Keratinocyte (primary cell): ENCODE data around the gene DNASE1. TPM values are rescaled to one million over a fixed set of nuclear protein-coding genes. Genes with fewer than 3 reads are reported as not detected.

Experiments
- DNase-seq: peaks from one replicate; pipeline ENCODE4 v3.0.0-alpha.2; 2011; ENCODE audit warnings: low read depth, missing footprints, low spot score
- FAIRE-seq: peaks from 2 replicates; lab custom pipeline; 2011; peaks lifted over from hg19 to GRCh38; lab: Jason Lieb, UNC
- H2AFZ ChIP-seq: 2 replicates; pipeline ENCODE4 v1.6.0; 2012; ENCODE audit warnings: low read length, control low read depth, inconsistent platforms; ENCODE audit not compliant: control insufficient read depth
- H3K27ac ChIP-seq: 2 replicates; pipeline ENCODE4 v1.5.1; 2011; ENCODE audit warnings: low read length; ENCODE audit not compliant: control insufficient read depth, insufficient read depth
- H3K27me3 ChIP-seq: 3 replicates; pipeline ENCODE4 v1.6.0; 2011; ENCODE audit warnings: low read length; ENCODE audit not compliant: control insufficient read depth, insufficient read depth; ENCODE audit errors: extremely low read depth
- H3K36me3 ChIP-seq, 2 experiments: 2 replicates in 1 of 2; 3 replicates in 1 of 2; pipeline ENCODE4 v1.5.1; 2011; ENCODE audit warnings: low read length in 2 of 2, mild to moderate bottlenecking in 1 of 2; ENCODE audit not compliant: control insufficient read depth in 2 of 2, insufficient read depth in 2 of 2; ENCODE audit errors: extremely low read depth in 1 of 2
- H3K4me1 ChIP-seq: 3 replicates; pipeline ENCODE4 v1.5.1; 2011; ENCODE audit warnings: low read length; ENCODE audit not compliant: control insufficient read depth, insufficient read depth; ENCODE audit errors: extremely low read depth
- H3K4me2 ChIP-seq: 3 replicates; pipeline ENCODE4 v1.6.0; 2011; ENCODE audit warnings: low read depth, low read length; ENCODE audit not compliant: control insufficient read depth, insufficient read depth; ENCODE audit errors: extremely low read depth
- H3K4me3 ChIP-seq, 3 experiments: fragments of 200-600 bp in 1 of 3; sonication (generic) in 1 of 3; 2 replicates in 2 of 3; 3 replicates in 1 of 3; pipeline ENCODE4 v1.5.1; 2011 to 2016; ENCODE audit warnings: low read length in 3 of 3, mild to moderate bottlenecking in 3 of 3, control low read depth in 2 of 3, inconsistent platforms in 1 of 3, low read depth in 1 of 3, mixed read lengths in 1 of 3, mixed run types in 1 of 3, moderate library complexity in 1 of 3; ENCODE audit not compliant: control insufficient read depth in 2 of 3, insufficient read depth in 2 of 3; ENCODE audit errors: extremely low read depth in 1 of 3
- H3K79me2 ChIP-seq: 2 replicates; pipeline ENCODE4 v1.6.0; 2012; ENCODE audit warnings: low read length; ENCODE audit not compliant: control insufficient read depth, insufficient read depth
- H3K9ac ChIP-seq: 3 replicates; pipeline ENCODE4 v1.6.0; 2011; ENCODE audit warnings: low read length; ENCODE audit not compliant: control insufficient read depth, insufficient read depth; ENCODE audit errors: extremely low read depth
- H3K9me1 ChIP-seq: 3 replicates; pipeline ENCODE4 v1.6.0; 2011; ENCODE audit warnings: low read length; ENCODE audit not compliant: control insufficient read depth, insufficient read depth; ENCODE audit errors: extremely low read depth
- H3K9me3 ChIP-seq: 2 replicates; pipeline ENCODE4 v1.5.1; 2012; ENCODE audit warnings: low read depth, low read length; ENCODE audit not compliant: control insufficient read depth
- H4K20me1 ChIP-seq: 3 replicates; pipeline ENCODE4 v1.6.0; 2011; ENCODE audit warnings: low read length; ENCODE audit not compliant: control insufficient read depth, insufficient read depth; ENCODE audit errors: extremely low read depth
- EZH2 ChIP-seq: IDR thresholded peaks from one replicate; pipeline ENCODE4 v1.6.1; 2012; ENCODE audit warnings: inconsistent platforms, mild to moderate bottlenecking, low read length, moderate library complexity
- dilution Hi-C: fragments of 300-500 bp; cut with MboI; formaldehyde crosslinking; loops from one replicate; pipeline ENCODE4 v1.7.0; 2020; ENCODE audit warnings: low sequenced_read_pairs; ENCODE audit not compliant: extremely low pct_ligation_motif_present
- polyA plus RNA-seq, 5 experiments: library from polyadenylated mRNA; depleted of rRNA in 3 of 5; stranded (reverse) in 3 of 5; stranded (forward) in 1 of 5; unstranded in 1 of 5; fragments of >200 nt; gene quantifications; 1 replicate in 1 of 5; 2 replicates in 3 of 5; 3 replicates in 1 of 5; pipeline versions ENCODE4 v1.2.1 to v1.2.3, GENCODE V29; 2011 to 2012; ENCODE audit warnings: missing spikeins in 2 of 5, low read depth in 1 of 5, low replicate concordance in 1 of 5
- TF ChIP-seq, protein P1 (sequence below), 3 experiments: IDR thresholded peaks in 1 of 3; conservative IDR thresholded peaks in 1 of 3; optimal IDR thresholded peaks in 1 of 3; 2 replicates in 2 of 3; 3 replicates in 1 of 3; pipeline versions ENCODE3 to v1.5.1; 2011; ENCODE audit warnings: low read length in 3 of 3, mild to moderate bottlenecking in 3 of 3, moderate library complexity in 2 of 3, control low read depth in 1 of 3, inconsistent platforms in 1 of 3; ENCODE audit not compliant: insufficient read depth in 2 of 3; ENCODE audit errors: extremely low read depth in 1 of 3

Gene DNASE1
- polyA plus RNA-seq, 1 donor (not counting 4 experiments of a cell fraction or from before 2014, with no cell fraction given): 5.2 TPM

DNA sequence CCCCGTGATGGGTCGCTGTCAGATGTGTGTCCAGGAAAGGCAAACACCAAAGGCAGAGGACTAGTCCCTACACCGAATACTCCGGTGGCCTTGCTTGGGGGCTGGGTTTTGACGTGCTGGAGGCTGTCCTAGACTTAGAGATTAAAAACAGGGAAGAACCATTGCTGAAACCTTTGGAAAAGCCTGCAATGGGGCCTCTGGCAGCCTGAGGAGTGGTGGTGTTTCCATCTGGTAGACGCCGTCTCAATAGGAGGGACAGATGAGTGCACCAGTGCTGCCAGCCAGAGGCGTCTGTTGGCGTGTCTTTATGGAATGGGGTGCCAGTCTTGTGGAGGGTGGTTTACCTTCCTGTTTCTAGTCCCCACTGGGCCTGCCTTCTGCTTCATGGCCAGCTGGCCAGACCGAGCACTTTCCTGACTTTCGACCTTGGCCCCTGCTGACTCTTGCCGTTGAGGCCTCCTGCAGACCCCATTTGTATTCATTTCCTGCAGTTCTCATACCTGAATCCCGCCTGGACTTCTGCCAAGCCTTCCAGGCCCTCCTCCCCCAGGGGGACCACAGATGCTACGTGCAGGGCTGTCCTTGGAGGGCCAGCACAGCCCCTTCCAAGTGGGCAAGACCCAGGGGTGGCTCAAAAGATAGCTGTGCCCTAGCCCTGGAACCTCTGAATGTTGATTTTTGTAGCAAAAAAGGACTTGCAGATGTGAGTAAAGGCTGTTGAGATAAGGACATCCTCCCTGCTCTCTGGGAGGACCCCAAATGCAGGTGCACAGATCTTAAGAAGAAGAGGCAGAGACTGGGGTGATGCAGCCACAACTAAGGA is 1.9 kb upstream of the DNASE1 start:
- H3K9me3 ChIP-seq: no peaks in the 10 kb centered on the region
- H4K20me1 ChIP-seq: peaks cover 4% of the 10 kb centered on the region
- peaks cover 14 to 21% of the 10 kb centered on the region in 2 experiments for H3K36me3 ChIP-seq
- no peaks in the 10 kb centered on the region for H3K79me2 ChIP-seq
- H3K9me1 ChIP-seq: no peaks in the 10 kb centered on the region
- dilution Hi-C loops: no loop called here
- no peak overlapping the region for H3K27ac ChIP-seq
- no peak overlapping the region for H3K4me2 ChIP-seq
- H3K4me3 ChIP-seq: no peak overlapping the region
- H3K4me1 ChIP-seq: no peaks in the 10 kb centered on the region
- TF ChIP-seq, protein P1, sequence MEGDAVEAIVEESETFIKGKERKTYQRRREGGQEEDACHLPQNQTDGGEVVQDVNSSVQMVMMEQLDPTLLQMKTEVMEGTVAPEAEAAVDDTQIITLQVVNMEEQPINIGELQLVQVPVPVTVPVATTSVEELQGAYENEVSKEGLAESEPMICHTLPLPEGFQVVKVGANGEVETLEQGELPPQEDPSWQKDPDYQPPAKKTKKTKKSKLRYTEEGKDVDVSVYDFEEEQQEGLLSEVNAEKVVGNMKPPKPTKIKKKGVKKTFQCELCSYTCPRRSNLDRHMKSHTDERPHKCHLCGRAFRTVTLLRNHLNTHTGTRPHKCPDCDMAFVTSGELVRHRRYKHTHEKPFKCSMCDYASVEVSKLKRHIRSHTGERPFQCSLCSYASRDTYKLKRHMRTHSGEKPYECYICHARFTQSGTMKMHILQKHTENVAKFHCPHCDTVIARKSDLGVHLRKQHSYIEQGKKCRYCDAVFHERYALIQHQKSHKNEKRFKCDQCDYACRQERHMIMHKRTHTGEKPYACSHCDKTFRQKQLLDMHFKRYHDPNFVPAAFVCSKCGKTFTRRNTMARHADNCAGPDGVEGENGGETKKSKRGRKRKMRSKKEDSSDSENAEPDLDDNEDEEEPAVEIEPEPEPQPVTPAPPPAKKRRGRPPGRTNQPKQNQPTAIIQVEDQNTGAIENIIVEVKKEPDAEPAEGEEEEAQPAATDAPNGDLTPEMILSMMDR (optimal IDR thresholded peaks at IDR 0.05 in 1 of 3, IDR thresholded peaks at IDR 0.05 in 1 of 3, conservative IDR thresholded peaks at IDR 0.05 in 1 of 3; ENCODE audit: extremely low read depth in 1 of 3, insufficient read depth in 2 of 3, low read length in 3 of 3): no peak
- no peak for TF ChIP-seq EZH2
- H3K9ac ChIP-seq: no peak overlapping the region
- DNase-seq (no peak), FAIRE-seq (no peak)
- no peaks in the 10 kb centered on the region for H3K27me3 ChIP-seq
- H2AFZ ChIP-seq: no peak overlapping the region

DNA sequence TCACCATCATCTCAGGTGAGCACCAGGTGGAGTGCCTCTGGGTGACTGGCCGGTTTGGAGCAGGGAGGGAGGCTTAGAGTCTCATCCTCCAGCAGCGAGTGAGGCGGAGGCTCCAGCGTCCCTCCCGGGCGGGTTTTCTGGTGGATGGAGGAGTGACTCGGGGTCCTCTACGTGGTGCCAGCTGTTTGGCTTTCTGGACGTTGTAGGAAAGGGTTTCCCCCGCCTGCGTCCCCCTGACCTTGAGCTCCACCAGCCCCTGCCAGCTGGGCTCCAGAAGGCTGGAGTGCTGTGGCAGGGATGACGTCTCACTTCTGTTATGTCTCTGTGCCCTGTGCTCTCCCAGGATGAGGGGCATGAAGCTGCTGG is 522 bp downstream of the DNASE1 start:
- Histone ChIP-seq H3K79me2 (no peaks in the 10 kb centered on the region), H3K36me3 (peaks cover 21 to 28% of the 10 kb centered on the region in 2 experiments), H3K9ac (no peak overlapping the region), H4K20me1 (peaks cover 4% of the 10 kb centered on the region), H3K9me1 (no peaks in the 10 kb centered on the region), H3K4me3 (no peak overlapping the region), H3K27me3 (no peaks in the 10 kb centered on the region), H3K4me2 (no peak overlapping the region), H3K9me3 (no peaks in the 10 kb centered on the region), H3K27ac (no peak overlapping the region), H3K4me1 (no peaks in the 10 kb centered on the region), H2AFZ (no peak overlapping the region)
- FAIRE-seq (no peak), DNase-seq (no peak)
- dilution Hi-C loops: no loop called here
- TF ChIP-seq, protein P1 (optimal IDR thresholded peaks at IDR 0.05 in 1 of 3, IDR thresholded peaks at IDR 0.05 in 1 of 3, conservative IDR thresholded peaks at IDR 0.05 in 1 of 3; ENCODE audit: extremely low read depth in 1 of 3, insufficient read depth in 2 of 3, low read length in 3 of 3): no peak
